Testis (tissue), 5 donors: Measurements from ENCODE around the gene SULT1B1. TPM values are rescaled to one million over a fixed set of nuclear protein-coding genes. Genes with fewer than 3 reads are reported as not detected.

Experiments
- DNase-seq: peaks from one replicate; pipeline ENCODE4 v3.0.0-alpha.2; 2019
- H3K27ac ChIP-seq, 2 donors: fragments of 200-600 bp; sonication (generic); one replicate each; pipeline ENCODE4 v1.5.1; 2019
- H3K27me3 ChIP-seq: fragments of 200-600 bp; sonication (generic); one replicate; pipeline ENCODE4 v1.5.1; 2019
- H3K36me3 ChIP-seq: fragments of 200-600 bp; sonication (generic); one replicate; pipeline ENCODE4 v1.5.1; 2017; ENCODE audit warnings: low read depth; ENCODE audit errors: missing control alignments
- H3K4me1 ChIP-seq: fragments of 200-600 bp; sonication (generic); one replicate; pipeline ENCODE4 v1.5.1; 2019
- H3K4me3 ChIP-seq, 2 donors: fragments of 200-600 bp; sonication (generic); one replicate each; pipeline ENCODE4 v1.5.1; 2017 to 2019
- H3K9me3 ChIP-seq: fragments of 200-600 bp; sonication (generic); one replicate; pipeline ENCODE4 v1.5.1; 2017
- POLR2A ChIP-seq: fragments of 450-650 bp; IDR thresholded peaks from one replicate; pipeline ENCODE4 v1.6.1; 2017; ENCODE audit warnings: antibody characterized with exemption, mild to moderate bottlenecking, moderate library complexity
- WGBS, 2 donors: methylation state at CpG; one replicate each; pipeline ENCODE4 v1.1.5; 2018; 5-methylcytosine and 5-hydroxymethylcytosine counted together
- intact Hi-C: fragments of 100-400 bp; cut with DNase I; formaldehyde crosslinking; loops from one replicate; pipeline ENCODE4 v1.15.1; 2023; ENCODE audit warnings: low total_unique reads
- long read RNA-seq, 2 donors: transcript quantifications; one replicate each; lab custom pipeline, GENCODE V29; 2026
- polyA plus RNA-seq: library from polyadenylated mRNA; stranded (reverse); fragments of 350-450 nt; fragmentation: Illumina TruSeq; extraction: RNeasy Lipid Tissue Mini Kit (QIAGEN cat#74804); gene quantifications from one replicate; pipeline ENCODE4 v1.2.3, GENCODE V29; 2014; ENCODE audit warnings: low read depth, low replicate concordance; ENCODE audit not compliant: insufficient read depth
- total RNA-seq, 2 donors: library from RNA; depleted of rRNA; stranded (reverse); fragments of >200 nt; gene quantifications; one replicate each; pipeline ENCODE4 v1.2.3, GENCODE V29; 2016
- TF ChIP-seq, protein P1 (sequence below), 3 experiments: fragments of 450-650 bp in 2 of 3; fragments of 200-600 bp in 1 of 3; sonication (generic) in 1 of 3; IDR thresholded peaks; one replicate each; pipeline ENCODE4 v1.5.1; 2016 to 2019; ENCODE audit warnings: antibody characterized with exemption in 3 of 3, mild to moderate bottlenecking in 2 of 3, moderate library complexity in 1 of 3

The SULT1B1 gene
- under 1 TPM; 0.24 to 0.31 TPM for total RNA-seq
- 0.34 TPM for polyA plus RNA-seq
- long read RNA-seq, donor 1, result 0 reads
- long read RNA-seq, donor 2, result 0 reads

DNA sequence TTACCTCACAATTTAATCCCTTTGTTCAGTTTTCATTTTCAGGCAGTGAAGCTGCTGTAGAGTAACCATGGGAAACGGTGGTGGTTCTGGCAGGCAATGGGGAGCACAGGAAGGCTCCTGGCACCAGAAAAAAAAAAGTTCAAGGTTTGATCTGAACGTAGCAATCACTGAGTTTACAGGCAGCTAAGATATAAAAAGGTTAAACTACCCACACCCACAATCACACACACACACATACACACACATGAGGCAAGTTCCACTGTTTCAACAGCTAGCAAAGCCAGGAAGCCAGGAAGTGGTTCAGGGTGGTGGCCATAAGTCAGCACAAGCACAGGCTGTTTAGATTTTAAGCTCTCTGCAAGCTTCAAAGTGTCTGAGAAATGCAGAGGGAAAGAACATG, at the start of gene SULT1B1:
SULT1B1 (minus strand) TSS at position 166 of the 400 bp plus-strand sequence. CDS start 5,403 bp downstream, outside the sequence.
- TF ChIP-seq, protein P1, sequence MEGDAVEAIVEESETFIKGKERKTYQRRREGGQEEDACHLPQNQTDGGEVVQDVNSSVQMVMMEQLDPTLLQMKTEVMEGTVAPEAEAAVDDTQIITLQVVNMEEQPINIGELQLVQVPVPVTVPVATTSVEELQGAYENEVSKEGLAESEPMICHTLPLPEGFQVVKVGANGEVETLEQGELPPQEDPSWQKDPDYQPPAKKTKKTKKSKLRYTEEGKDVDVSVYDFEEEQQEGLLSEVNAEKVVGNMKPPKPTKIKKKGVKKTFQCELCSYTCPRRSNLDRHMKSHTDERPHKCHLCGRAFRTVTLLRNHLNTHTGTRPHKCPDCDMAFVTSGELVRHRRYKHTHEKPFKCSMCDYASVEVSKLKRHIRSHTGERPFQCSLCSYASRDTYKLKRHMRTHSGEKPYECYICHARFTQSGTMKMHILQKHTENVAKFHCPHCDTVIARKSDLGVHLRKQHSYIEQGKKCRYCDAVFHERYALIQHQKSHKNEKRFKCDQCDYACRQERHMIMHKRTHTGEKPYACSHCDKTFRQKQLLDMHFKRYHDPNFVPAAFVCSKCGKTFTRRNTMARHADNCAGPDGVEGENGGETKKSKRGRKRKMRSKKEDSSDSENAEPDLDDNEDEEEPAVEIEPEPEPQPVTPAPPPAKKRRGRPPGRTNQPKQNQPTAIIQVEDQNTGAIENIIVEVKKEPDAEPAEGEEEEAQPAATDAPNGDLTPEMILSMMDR (IDR thresholded peaks at IDR 0.05), result no peak
- TF ChIP-seq POLR2A, result no peak
- intact Hi-C loops, result no loop called here
- no peak within 1 kb of the TSS for H3K27ac ChIP-seq
- no peak for DNase-seq
- H3K9me3 ChIP-seq, result no peaks in the 10 kb centered on the region
- H3K27me3 ChIP-seq, result no peaks in the 10 kb centered on the region
- no peak within 1 kb of the TSS for H3K4me3 ChIP-seq
- WGBS, 2 donors, result 10 to 16% methylated on average over 2 of the region's 2 CpGs
- H3K4me1 ChIP-seq, result no peaks in the 10 kb centered on the region
- no peaks in the 10 kb centered on the region for H3K36me3 ChIP-seq

DNA sequence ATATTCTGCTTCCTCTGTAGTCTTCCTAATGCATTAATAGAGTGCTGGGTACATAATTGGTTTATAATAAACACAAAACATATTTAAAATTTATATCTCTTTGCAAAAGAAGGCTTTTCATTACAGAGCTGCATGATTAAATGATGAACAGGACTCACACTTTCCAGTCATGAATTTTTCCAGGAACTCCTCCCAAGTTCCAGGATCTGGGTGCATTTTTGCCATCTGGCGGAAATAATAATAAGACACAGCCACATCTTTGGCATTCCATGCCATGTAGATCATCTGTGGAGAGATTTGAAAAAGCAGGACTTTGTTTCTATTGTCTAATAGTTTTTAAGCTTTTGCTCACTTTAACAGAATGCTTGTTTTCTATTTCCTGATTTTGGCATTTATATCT, 40.2 kb upstream of the SULT1B1 start:
- no peaks in the 10 kb centered on the region for H3K4me1 ChIP-seq
- H3K27me3 ChIP-seq, result no peaks in the 10 kb centered on the region
- no peak overlapping the region for H3K27ac ChIP-seq
- intact Hi-C loops, result no loop called here
- TF ChIP-seq, protein P1 (IDR thresholded peaks at IDR 0.05), result no peak
- TF ChIP-seq POLR2A, result no peak
- H3K9me3 ChIP-seq, result no peaks in the 10 kb centered on the region
- 81 to 94% methylated on average over 1 of the region's 1 CpG for WGBS, 2 donors
- no peaks in the 10 kb centered on the region for H3K36me3 ChIP-seq
- DNase-seq, result no peak
- H3K4me3 ChIP-seq, result no peak overlapping the region

DNA sequence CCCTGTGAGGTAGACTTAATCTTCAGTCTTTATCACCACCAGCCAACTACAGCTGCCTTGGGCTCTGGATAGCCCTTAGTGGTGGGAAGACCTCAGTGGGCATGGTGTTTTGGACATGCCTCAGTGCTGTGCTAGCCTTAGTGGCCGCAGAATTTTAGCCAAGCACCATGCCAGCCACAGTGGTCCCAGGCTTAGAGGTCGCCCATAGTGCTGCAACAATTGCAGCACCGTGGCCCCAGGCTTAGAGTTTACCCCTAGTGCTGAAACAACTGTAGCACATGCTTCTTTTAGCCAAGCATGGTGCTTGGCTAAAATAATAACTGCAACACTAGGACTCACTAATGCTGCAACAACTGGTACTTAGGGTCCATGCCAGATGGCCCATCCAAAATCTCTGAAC, 38.9 kb upstream of the SULT1B1 start:
- Histone ChIP-seq H3K9me3 (no peaks in the 10 kb centered on the region), H3K36me3 (no peaks in the 10 kb centered on the region), H3K27ac (no peak overlapping the region), H3K4me1 (no peaks in the 10 kb centered on the region), H3K27me3 (no peaks in the 10 kb centered on the region), H3K4me3 (no peak overlapping the region)
- no peak for DNase-seq
- intact Hi-C loops, result no loop called here
- 78 to 96% methylated on average over 3 of the region's 3 CpGs for WGBS, 2 donors
- no peak for TF ChIP-seq POLR2A
- TF ChIP-seq, protein P1 (IDR thresholded peaks at IDR 0.05), result no peak

DNA sequence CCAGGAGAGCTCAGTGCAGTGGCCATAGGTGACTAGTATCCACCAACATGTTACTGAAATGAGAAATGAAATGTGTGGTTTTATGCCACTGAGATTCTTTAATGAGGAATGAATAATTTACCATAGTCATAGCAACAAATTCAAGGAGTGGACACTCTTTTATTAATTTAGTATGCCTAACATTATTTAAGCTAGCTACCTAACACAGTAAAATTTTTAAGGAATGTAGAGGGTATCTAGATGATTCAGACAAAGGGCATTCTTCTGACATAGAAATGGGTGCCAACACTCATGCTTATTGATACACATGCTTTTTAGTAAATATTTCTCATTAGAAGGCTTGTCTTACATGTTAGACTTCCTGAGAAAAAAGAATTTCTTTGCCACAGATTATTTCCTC, 33.3 kb upstream of the SULT1B1 start:
- Histone ChIP-seq H3K4me1 (no peaks in the 10 kb centered on the region), H3K27ac (no peak overlapping the region), H3K4me3 (no peak overlapping the region), H3K9me3 (no peaks in the 10 kb centered on the region), H3K36me3 (no peaks in the 10 kb centered on the region), H3K27me3 (no peaks in the 10 kb centered on the region)
- intact Hi-C loops, result no loop called here
- DNase-seq, result no peak
- TF ChIP-seq, protein P1 (IDR thresholded peaks at IDR 0.05), result no peak

DNA sequence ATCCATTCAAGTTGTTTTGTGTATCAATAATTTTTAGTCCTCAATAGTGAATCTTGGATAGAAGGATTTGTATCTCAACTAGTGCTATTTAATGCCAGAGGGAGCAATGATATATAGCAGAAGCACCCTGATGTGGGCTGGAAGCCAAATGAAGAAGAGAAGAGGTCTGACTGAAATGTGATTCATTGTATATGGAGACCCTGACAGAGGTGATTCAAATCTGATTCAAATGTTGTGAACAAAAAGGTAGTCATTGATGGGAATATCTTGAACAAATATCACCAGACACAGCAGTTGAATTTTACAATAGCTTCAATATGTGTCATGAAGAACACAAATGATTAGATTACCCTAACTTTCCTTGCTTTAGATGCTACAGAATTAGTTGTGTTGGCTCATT, 27.5 kb upstream of the SULT1B1 start:
- intact Hi-C loops, result no loop called here
- Histone ChIP-seq H3K4me3 (no peak overlapping the region), H3K36me3 (no peaks in the 10 kb centered on the region), H3K27me3 (no peaks in the 10 kb centered on the region), H3K9me3 (no peaks in the 10 kb centered on the region), H3K4me1 (no peaks in the 10 kb centered on the region), H3K27ac (no peak overlapping the region)
- TF ChIP-seq POLR2A, result no peak
- TF ChIP-seq, protein P1 (IDR thresholded peaks at IDR 0.05), result no peak
- no peak for DNase-seq
